HG03196 (cell line): ENCODE results near the gene GNB1L.
"Not testable (repeated sequence)": the region's sequence is repeated elsewhere in the genome, so short reads cannot be mapped to it uniquely, and the experiment has no call there.

ENCODE experiments used
- ATAC-seq: cut with Tn5 transposase; IDR thresholded peaks from one replicate; pipeline ENCODE4 v1.9.1; 2021; ENCODE audit not compliant: unreplicated experiment

GNB1L gene

GRCh38 chr22:19846620-19847344 is 7.9 kb downstream of the GNB1L start:
- ATAC-seq: no peak

- no peak for ATAC-seq
These were observed 9.5 kb downstream of the GNB1L start for GRCh38 chr22:19845054-19845722.

- no peak for ATAC-seq
These were observed 10.2 kb downstream of the GNB1L start for GRCh38 chr22:19844377-19845053.

- no peak for ATAC-seq
These were observed 10.8 kb downstream of the GNB1L start for GRCh38 chr22:19843857-19844376.

GRCh38 chr22:19843107-19843856 is 11.4 kb downstream of the GNB1L start:
- no peak for ATAC-seq

GRCh38 chr22:19842393-19843106 is 12.1 kb downstream of the GNB1L start:
- no peak for ATAC-seq

GRCh38 chr22:19841641-19842392 is 12.9 kb downstream of the GNB1L start:
- no peak for ATAC-seq

- no peak for ATAC-seq
These were observed 13.6 kb downstream of the GNB1L start for GRCh38 chr22:19840955-19841640.

- ATAC-seq: no peak
These were observed 14.6 kb downstream of the GNB1L start for GRCh38 chr22:19840059-19840458.

GRCh38 chr22:19837915-19838314 is 16.8 kb downstream of the GNB1L start:
- ATAC-seq: no peak

- no peak for ATAC-seq
These were observed 18.2 kb downstream of the GNB1L start for GRCh38 chr22:19836512-19836911.

GRCh38 chr22:19834599-19834998 is 20.1 kb downstream of the GNB1L start:
- ATAC-seq: no peak

GRCh38 chr22:19833327-19833726 is 21.3 kb downstream of the GNB1L start:
- not testable (repeated sequence) for ATAC-seq

- ATAC-seq: no peak
These were observed 22.1 kb downstream of the GNB1L start for GRCh38 chr22:19832476-19833108.

- not testable (repeated sequence) for ATAC-seq
These were observed 22.7 kb downstream of the GNB1L start for GRCh38 chr22:19831979-19832378.

- no peak for ATAC-seq
These were observed 23.7 kb downstream of the GNB1L start for GRCh38 chr22:19831016-19831415.

- no peak for ATAC-seq
These were observed 26.7 kb downstream of the GNB1L start for GRCh38 chr22:19828035-19828401.

GRCh38 chr22:19827341-19828034 is 27.2 kb downstream of the GNB1L start:
- no peak for ATAC-seq
